GM21528 (cell line): ENCODE measurements around the gene DNAH12.
"Not testable (repeated sequence)": the region's sequence is repeated elsewhere in the genome, so short reads cannot be mapped to it uniquely, and the experiment has no call there.

ENCODE experiments used
- ATAC-seq: cut with Tn5 transposase; IDR thresholded peaks from one replicate; pipeline ENCODE4 v1.9.1; 2021; ENCODE audit warnings: mild to moderate bottlenecking, moderate library complexity; ENCODE audit not compliant: unreplicated experiment, low FRiP score

The DNAH12 gene

GRCh38 chr3:57423335-57423734 lies 120.8 kb downstream of the DNAH12 start:
- no peak for ATAC-seq

GRCh38 chr3:57421336-57421735 lies 122.8 kb downstream of the DNAH12 start:
- no peak for ATAC-seq

- no peak for ATAC-seq
These were observed 124.1 kb downstream of the DNAH12 start for GRCh38 chr3:57420001-57420400.

- ATAC-seq = no peak
These were observed 132.4 kb downstream of the DNAH12 start for GRCh38 chr3:57411715-57412114.

- no peak for ATAC-seq
These were observed 134.7 kb downstream of the DNAH12 start for GRCh38 chr3:57409471-57409870.

GRCh38 chr3:57402675-57403074 lies 141.5 kb downstream of the DNAH12 start:
- ATAC-seq = no peak

GRCh38 chr3:57397175-57398026 lies 146.7 kb downstream of the DNAH12 start:
- ATAC-seq = peak; percentile 92

GRCh38 chr3:57393977-57394376 lies 150.2 kb downstream of the DNAH12 start:
- no peak for ATAC-seq

GRCh38 chr3:57391767-57392166 lies 152.4 kb downstream of the DNAH12 start:
- no peak for ATAC-seq

GRCh38 chr3:57389271-57389670 lies 154.9 kb downstream of the DNAH12 start:
- ATAC-seq = no peak

GRCh38 chr3:57386307-57386706 lies 157.8 kb downstream of the DNAH12 start:
- ATAC-seq = no peak

- no peak for ATAC-seq
These were observed 158.6 kb downstream of the DNAH12 start for GRCh38 chr3:57385498-57385897.

- ATAC-seq = no peak
These were observed 160.3 kb downstream of the DNAH12 start for GRCh38 chr3:57383838-57384237.

GRCh38 chr3:57383406-57383805 lies 160.7 kb downstream of the DNAH12 start:
- no peak for ATAC-seq

- no peak for ATAC-seq
These were observed 161.2 kb downstream of the DNAH12 start for GRCh38 chr3:57382933-57383332.

- ATAC-seq = no peak
These were observed 173.8 kb downstream of the DNAH12 start for GRCh38 chr3:57370341-57370740.

GRCh38 chr3:57365089-57365488 lies 179.1 kb downstream of the DNAH12 start:
- ATAC-seq = not testable (repeated sequence)

- not testable (repeated sequence) for ATAC-seq
These were observed 187.9 kb downstream of the DNAH12 start for GRCh38 chr3:57356275-57356674.

GRCh38 chr3:57354768-57355167 lies 189.4 kb downstream of the DNAH12 start:
- ATAC-seq = no peak

- ATAC-seq = no peak
These were observed 193.9 kb downstream of the DNAH12 start for GRCh38 chr3:57350271-57350670.

GRCh38 chr3:57339071-57339642 lies 205.0 kb downstream of the DNAH12 start:
- not testable (repeated sequence) for ATAC-seq
